Subcutaneous preadipocyte (primary cell): Measurements from ENCODE around the gene ZNF132. TPM values are rescaled to one million over a fixed set of nuclear protein-coding genes. Genes with fewer than 3 reads are reported as not detected.

Source experiments
- small RNA-seq: library from RNA; depleted of rRNA; stranded (forward); fragments of <200 nt; gene quantifications from one replicate; pipeline ENCODE3, GENCODE V24; 2012
- total RNA-seq: library from RNA; depleted of rRNA; stranded (reverse); fragments of >200 nt; gene quantifications from 2 replicates; pipeline ENCODE4 v1.2.3, GENCODE V29; 2012

The ZNF132 gene
- total RNA-seq, result 7.0 and 7.2 TPM in 2 replicates

GRCh38 chr19:58439576-58440554 is at the start of gene ZNF132:
Gene ZNF132, minus strand, starts transcription at chr19:58440153. Its CDS starts 332 bp downstream, at chr19:58439821.

GRCh38 chr19:58475714-58476497 is 36.0 kb upstream of the ZNF132 start, which contains the start of gene ZNF446:
Gene ZNF446, plus strand, starts transcription at chr19:58476352. Its CDS starts 867 bp downstream, at chr19:58477219.

DNA sequence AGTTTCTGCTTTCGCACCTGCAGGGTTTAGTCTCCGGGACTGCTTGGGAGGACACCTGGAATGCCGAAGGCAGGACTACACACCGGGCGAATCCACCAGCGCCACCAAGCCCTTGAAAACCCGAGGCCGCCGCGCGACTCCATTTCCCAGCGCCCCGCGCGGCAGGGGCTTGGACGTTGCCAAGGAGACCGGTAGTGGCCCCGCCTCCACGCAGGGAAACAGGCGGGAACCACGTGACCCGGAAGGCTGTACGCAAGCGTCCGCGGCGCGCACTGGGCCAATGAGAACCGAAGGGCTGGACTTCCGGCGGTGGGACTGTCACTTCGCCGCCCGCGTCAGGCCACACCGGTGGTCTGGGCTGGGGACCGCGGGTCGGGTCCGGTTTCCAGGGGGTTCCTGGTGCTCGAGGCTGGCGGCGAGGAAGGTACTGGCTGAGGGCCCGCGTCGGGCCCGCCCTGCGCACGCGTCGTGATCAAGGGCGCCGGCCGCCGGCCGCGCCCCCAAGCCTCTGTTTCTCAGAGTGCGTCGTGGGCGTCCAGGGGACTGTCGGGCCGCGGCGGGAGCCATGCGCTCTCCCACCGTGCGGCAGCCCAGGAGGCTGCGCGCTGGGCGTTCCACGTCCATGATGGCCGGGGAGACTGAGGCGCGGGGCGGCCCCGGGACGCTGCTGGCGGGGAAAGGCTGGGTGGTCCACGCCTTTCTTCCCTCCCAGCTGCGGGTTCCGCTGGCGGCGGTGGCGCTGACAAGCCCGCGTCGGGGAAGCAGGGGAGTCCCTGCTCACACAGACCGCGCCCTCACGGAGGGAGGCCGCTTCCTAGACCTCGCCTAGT is 27.0 kb upstream of the ZNF132 start, which contains the start of gene ZNF324:
Gene ZNF324, plus strand, starts transcription at position 321 of the 830 bp plus-strand sequence. CDS start 2,106 bp downstream, outside the sequence.

DNA sequence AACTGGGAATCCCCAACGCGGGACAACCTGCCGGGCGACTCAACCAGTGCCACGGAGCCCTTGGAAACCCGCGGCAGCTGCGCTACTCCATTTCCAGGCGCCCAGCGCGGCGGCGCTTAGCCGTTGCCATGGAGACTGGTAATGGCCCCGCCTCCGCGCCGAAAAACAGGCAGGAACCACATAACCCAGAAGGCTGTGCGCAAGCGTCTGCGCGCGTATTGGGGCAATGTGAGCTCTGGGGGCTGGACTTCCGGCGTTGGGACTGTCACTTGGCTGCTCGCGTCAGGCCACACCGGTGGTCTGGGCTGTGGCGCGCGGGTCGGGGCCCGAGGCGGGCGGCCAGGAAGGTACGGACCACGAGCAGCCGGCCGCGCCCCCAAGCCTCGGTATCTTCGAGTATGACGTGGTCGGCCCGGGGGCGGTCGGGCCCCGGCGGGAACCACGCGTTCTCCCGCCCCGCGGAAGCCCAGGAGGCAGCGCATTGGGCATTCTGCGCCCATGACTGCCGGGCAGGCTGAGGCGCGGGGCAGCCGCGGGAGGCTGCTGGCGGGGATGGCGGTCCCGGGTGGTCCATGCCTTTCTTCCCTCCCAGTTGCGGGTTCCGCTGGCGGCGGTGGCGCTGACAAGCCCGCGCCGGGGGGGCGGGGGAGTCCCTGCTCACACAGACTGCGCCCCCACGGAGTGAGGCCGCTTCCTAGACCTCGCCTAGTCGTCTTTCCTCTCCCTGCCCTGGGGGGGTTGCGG is 11.6 kb upstream of the ZNF132 start, which contains the start of gene ZNF324B:
Gene ZNF324B, plus strand, starts transcription at position 265 of the 744 bp plus-strand sequence. CDS start 2,080 bp downstream, outside the sequence.

GRCh38 chr19:58408152-58409009 is 31.6 kb downstream of the ZNF132 start, which contains the start of gene ZNF584:
Gene ZNF584, plus strand, starts transcription at chr19:58408649. Its CDS starts 499 bp downstream, at chr19:58409148.

GRCh38 chr19:58395220-58395978 is 44.6 kb downstream of the ZNF132 start, which contains the start of gene RNF225:
Gene RNF225, plus strand, starts transcription at chr19:58395656. Its CDS starts 434 bp downstream, at chr19:58396090.

DNA sequence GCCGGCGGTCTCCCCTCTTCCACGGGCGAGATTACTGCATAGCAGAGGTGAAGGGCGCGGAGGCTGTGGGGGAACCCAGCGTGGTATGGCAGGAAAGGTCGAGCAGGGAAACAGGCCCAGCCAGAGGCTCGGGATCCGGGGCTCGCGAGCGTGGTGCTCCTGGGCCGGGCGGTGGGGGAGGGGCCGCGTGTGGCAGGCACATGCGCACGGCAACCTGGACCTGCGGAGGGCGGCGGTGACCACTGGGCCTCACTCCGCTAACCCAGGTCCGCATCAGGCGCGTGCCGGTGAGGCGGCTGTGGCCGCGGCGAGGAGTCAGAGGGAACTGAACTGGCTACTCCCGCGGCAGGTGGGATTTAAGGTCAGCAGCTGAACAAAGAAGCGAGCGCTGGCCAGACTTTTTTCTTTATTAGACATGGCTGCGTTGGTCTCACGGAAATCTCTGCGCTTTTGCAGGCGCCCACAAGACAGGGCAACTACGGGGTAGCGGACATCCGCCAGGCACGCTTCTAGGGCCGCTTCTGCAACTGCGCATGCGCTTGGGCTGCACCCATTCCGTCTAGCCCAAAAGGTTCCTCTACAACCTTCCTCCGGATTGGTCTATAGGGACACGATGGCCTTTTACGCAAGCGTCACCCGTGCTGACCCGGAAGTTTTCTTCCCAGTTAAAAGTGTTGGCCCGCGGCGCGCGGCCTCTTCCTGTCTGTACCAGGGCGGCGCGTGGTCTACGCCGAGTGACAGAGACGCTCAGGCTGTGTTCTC is 53.2 kb downstream of the ZNF132 start, which contains the start of gene RPS5:
Gene RPS5, plus strand, starts transcription at position 694 of the 762 bp plus-strand sequence. CDS start 869 bp downstream, outside the sequence.

Small RNAs within 50 kb of the gene (small RNA-seq; reads per million reads assigned to genes)
- gene MIR4754, result not detected
- gene RNU6-1337P, result not detected

Other genes starting within 250 kb of the ZNF132 start
- 17.3 and 33.0 TPM in 2 replicates for gene ZNF544, start 211.2 kb downstream of the ZNF132 start, total RNA-seq
- 6.2 and 8.2 TPM in 2 replicates for gene ZNF8, start 161.2 kb downstream of the ZNF132 start, total RNA-seq
- 23.1 and 27.0 TPM in 2 replicates for gene ERVK3-1, start 134.8 kb downstream of the ZNF132 start, total RNA-seq
- 3.3 and 4.1 TPM in 2 replicates for gene ZSCAN22, start 113.2 kb downstream of the ZNF132 start, total RNA-seq
- 1.4 and 1.5 TPM in 2 replicates for gene A1BG, start 86.7 kb downstream of the ZNF132 start, total RNA-seq
- 0.73 and 0.78 TPM in 2 replicates for gene ZNF497, start 77.4 kb downstream of the ZNF132 start, total RNA-seq
- gene ZNF837, start 59.1 kb downstream of the ZNF132 start, total RNA-seq, result 2.2 and 2.5 TPM in 2 replicates
- gene RPS5, start 52.9 kb downstream of the ZNF132 start, total RNA-seq, result 1,563 and 2,739 TPM in 2 replicates
- gene RNF225, start 44.5 kb downstream of the ZNF132 start, total RNA-seq, result 0.37 and 0.59 TPM in 2 replicates
- gene ZNF584, start 31.5 kb downstream of the ZNF132 start, total RNA-seq, result 16.5 and 20.9 TPM in 2 replicates
- 11.8 and 14.5 TPM in 2 replicates for gene ZNF324B, start 11.5 kb upstream of the ZNF132 start, total RNA-seq
- gene ZNF324, start 26.9 kb upstream of the ZNF132 start, total RNA-seq, result 13.9 and 16.2 TPM in 2 replicates
- 9.0 and 12.9 TPM in 2 replicates for gene ZNF446, start 36.2 kb upstream of the ZNF132 start, total RNA-seq
- gene SLC27A5, start 71.8 kb upstream of the ZNF132 start, total RNA-seq, result 4.3 and 5.1 TPM in 2 replicates
- 7.0 and 7.4 TPM in 2 replicates for gene ZBTB45, start 79.7 kb upstream of the ZNF132 start, total RNA-seq
- 362 and 460 TPM in 2 replicates for gene TRIM28, start 103.9 kb upstream of the ZNF132 start, total RNA-seq
- 80.5 and 113 TPM in 2 replicates for gene CHMP2A, start 115.0 kb upstream of the ZNF132 start, total RNA-seq
- 73.5 TPM in 2 replicates for gene UBE2M, start 118.5 kb upstream of the ZNF132 start, total RNA-seq
- 21.3 and 22.9 TPM in 2 replicates for gene MZF1, start 133.2 kb upstream of the ZNF132 start, total RNA-seq